ENCODE data around the gene MLLT3.

GRCh38 chr9:20307621-20308020, 314.7 kb downstream of the MLLT3 start:
- TF ChIP-seq EZH2phosphoT487 (IDR thresholded peaks at IDR 0.05; ENCODE audit: insufficient read depth, low read depth) (no peak), EZH2 (IDR thresholded peaks at IDR 0.05; ENCODE audit: insufficient read depth, poor library complexity, severe bottlenecking) (no peak)

All from GM23248 (cell line).